Transverse colon (tissue), 4 donors: ENCODE measurements around the gene KIAA0753. TPM values are rescaled to one million over a fixed set of nuclear protein-coding genes. Genes with fewer than 3 reads are reported as not detected.
"Not testable (repeated sequence)": the region's sequence is repeated elsewhere in the genome, so short reads cannot be mapped to it uniquely, and the experiment has no call there.

Source experiments
- DNase-seq: peaks from one replicate; pipeline ENCODE4 v3.0.0-alpha.2; 2019
- H3K27ac ChIP-seq, 4 donors: fragments of 200-600 bp; sonication (generic); 2 replicates each; pipeline ENCODE4 v1.5.1; 2016 to 2018; ENCODE audit warnings: inconsistent platforms in 4 of 4
- H3K27me3 ChIP-seq: fragments of 200-600 bp; sonication (generic); 2 replicates; pipeline ENCODE4 v1.5.1; 2017; ENCODE audit warnings: inconsistent platforms
- H3K36me3 ChIP-seq, 4 donors: fragments of 200-600 bp; sonication (generic); 2 replicates each; pipeline ENCODE4 v1.5.1; 2017 to 2019; ENCODE audit warnings: inconsistent platforms in 4 of 4
- H3K4me1 ChIP-seq, 4 donors: fragments of 200-600 bp; sonication (generic); 2 replicates each; pipeline ENCODE4 v1.5.1; 2017 to 2020; ENCODE audit warnings: inconsistent platforms in 4 of 4
- H3K4me3 ChIP-seq, 4 donors: fragments of 200-600 bp; sonication (generic); 1 replicate in 1 of 4; 2 replicates in 3 of 4; pipeline versions ENCODE4 v1.5.1 to v1.6.1; 2017 to 2019; ENCODE audit warnings: inconsistent platforms in 4 of 4
- H3K9me3 ChIP-seq, 2 donors: fragments of 200-600 bp; sonication (generic); 2 replicates each; pipeline ENCODE4 v1.5.1; 2017 to 2019; ENCODE audit warnings: inconsistent platforms in 2 of 2
- EP300 ChIP-seq: sonication (generic); formaldehyde crosslinking; IDR thresholded peaks from one replicate; pipeline ENCODE4 v1.6.1; 2017; ENCODE audit warnings: antibody characterized with exemption, low read depth
- POLR2A ChIP-seq: fragments of 450-650 bp; IDR thresholded peaks from one replicate; pipeline ENCODE4 v1.6.1; 2016; ENCODE audit warnings: antibody characterized with exemption, mild to moderate bottlenecking, moderate library complexity
- POLR2AphosphoS5 ChIP-seq, 3 donors: sonication (generic); formaldehyde crosslinking; IDR thresholded peaks; one replicate each; pipeline ENCODE4 v1.6.1; 2016; ENCODE audit warnings: antibody characterized with exemption in 3 of 3
- WGBS, 2 donors: methylation state at CpG; one replicate each; pipeline ENCODE4 v1.1.5; 2018; ENCODE audit warnings: low coverage in 1 of 2; 5-methylcytosine and 5-hydroxymethylcytosine counted together
- in situ Hi-C, 4 donors: fragments of 200-750 bp; cut with MboI; loops; one replicate each; pipeline versions ENCODE4 v1.15.0 to v1.15.1; 2017; ENCODE audit warnings: low sequenced_read_pairs in 3 of 4, low pct_ligation_motif_present in 1 of 4, low pct_unique_long_range_greater_than_20kb in 1 of 4
- intact Hi-C: fragments of 100-400 bp; cut with DNase I; formaldehyde crosslinking; loops from one replicate; pipeline ENCODE4 v1.15.1; 2023; ENCODE audit warnings: low total_unique reads
- total RNA-seq, 4 donors: library from RNA; depleted of rRNA; stranded (reverse); fragments of >200 nt; gene quantifications; one replicate each; pipeline ENCODE4 v1.1.0, GENCODE V29; 2016
- TF ChIP-seq, protein P1 (sequence below), 5 experiments: fragments of 200-600 bp in 3 of 5; fragments of 450-650 bp in 2 of 5; sonication (generic) in 3 of 5; IDR thresholded peaks; 1 replicate in 2 of 5; 2 replicates in 3 of 5; pipeline ENCODE4 v1.5.1; 2016 to 2017; ENCODE audit warnings: antibody characterized with exemption in 5 of 5, inconsistent platforms in 3 of 5, mild to moderate bottlenecking in 2 of 5, moderate library complexity in 1 of 5

The KIAA0753 gene
- total RNA-seq, 4 donors from 2014 or later: 9.8 to 41.1 (median 16.9) TPM

DNA sequence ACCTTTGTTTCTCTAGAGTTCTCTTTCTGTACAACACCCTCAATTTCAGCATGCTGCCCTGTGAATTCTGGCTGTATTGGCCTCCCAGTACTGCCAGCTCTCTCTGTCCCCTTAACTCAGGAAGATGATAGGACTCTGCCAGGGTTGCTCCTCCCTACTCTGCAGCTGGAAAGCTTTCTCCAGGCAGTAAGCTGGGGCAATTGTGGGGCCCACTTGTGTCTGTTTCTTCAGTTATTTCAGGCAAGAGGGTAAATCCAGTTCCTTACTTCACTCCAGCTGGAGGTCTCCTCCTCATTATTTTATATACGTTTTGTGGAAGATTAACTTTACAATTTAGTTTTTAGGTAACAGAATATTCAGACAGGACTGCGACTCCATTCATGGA, 20.9 kb upstream of the KIAA0753 start:
- WGBS, 2 donors: 74 to 100% methylated on average over 1 to 2 of the region's 2 CpGs
- H3K27me3 ChIP-seq: peaks cover 50% of the 10 kb centered on the region
- H3K4me3 ChIP-seq: no peak overlapping the region
- TF ChIP-seq, protein P1, sequence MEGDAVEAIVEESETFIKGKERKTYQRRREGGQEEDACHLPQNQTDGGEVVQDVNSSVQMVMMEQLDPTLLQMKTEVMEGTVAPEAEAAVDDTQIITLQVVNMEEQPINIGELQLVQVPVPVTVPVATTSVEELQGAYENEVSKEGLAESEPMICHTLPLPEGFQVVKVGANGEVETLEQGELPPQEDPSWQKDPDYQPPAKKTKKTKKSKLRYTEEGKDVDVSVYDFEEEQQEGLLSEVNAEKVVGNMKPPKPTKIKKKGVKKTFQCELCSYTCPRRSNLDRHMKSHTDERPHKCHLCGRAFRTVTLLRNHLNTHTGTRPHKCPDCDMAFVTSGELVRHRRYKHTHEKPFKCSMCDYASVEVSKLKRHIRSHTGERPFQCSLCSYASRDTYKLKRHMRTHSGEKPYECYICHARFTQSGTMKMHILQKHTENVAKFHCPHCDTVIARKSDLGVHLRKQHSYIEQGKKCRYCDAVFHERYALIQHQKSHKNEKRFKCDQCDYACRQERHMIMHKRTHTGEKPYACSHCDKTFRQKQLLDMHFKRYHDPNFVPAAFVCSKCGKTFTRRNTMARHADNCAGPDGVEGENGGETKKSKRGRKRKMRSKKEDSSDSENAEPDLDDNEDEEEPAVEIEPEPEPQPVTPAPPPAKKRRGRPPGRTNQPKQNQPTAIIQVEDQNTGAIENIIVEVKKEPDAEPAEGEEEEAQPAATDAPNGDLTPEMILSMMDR (IDR thresholded peaks at IDR 0.05): no peak
- TF ChIP-seq POLR2A (no peak), POLR2AphosphoS5 (IDR thresholded peaks at IDR 0.05) (no peak)
- in situ Hi-C loops: loop anchor here in 2 of 4 donors (10.0 to 25.0 kb wide), 3 partner anchors 183 to 351 kb away; partner anchors contain the start of genes BCL6B (in 1 of the 2) and RNASEK (in 1 of the 2)
- H3K4me1 ChIP-seq: peaks cover 0 to 12% (median 2%) of the 10 kb centered on the region in 4 donors
- intact Hi-C loops: loop anchor here (10.0 kb wide), 1 partner anchor 183 kb away; no protein-coding TSS in a partner anchor
- no peaks in the 10 kb centered on the region for H3K36me3 ChIP-seq
- no peaks in the 10 kb centered on the region for H3K9me3 ChIP-seq
- no peak overlapping the region for H3K27ac ChIP-seq
- DNase-seq: no peak

DNA sequence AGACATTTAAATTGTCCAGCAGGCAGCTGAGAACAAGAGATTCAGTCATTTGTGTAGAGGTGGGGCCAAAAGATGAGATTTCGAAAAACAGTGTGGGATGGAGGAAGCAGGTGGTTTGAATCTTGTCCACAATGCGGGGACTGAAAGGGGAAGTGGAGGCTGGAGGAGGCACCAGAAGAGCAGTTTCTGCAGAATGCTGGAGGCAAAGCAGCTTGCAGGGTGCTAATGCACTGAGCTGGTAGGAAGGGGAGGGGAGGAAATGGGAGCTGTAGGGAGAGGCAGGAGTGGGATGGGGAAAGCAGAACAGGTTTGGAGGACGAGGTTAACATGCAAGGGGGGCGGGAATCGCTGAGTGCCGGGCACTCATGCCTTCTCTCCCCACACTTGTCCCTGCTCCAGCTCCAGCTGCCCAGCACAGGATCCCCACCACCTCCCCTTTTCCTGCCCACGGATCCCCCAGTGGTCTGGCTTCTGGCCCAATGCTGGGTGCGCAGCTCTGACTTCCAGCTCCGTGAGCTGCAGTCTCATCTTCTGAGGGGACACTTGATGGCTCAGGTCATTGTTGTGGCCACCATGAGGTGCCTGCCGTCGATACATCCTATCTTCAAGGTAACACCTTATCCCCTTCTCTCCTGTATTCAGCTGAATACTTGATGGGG, 20.4 kb upstream of the KIAA0753 start:
- Histone ChIP-seq H3K4me1 (peaks cover 0 to 8% (median 0%) of the 10 kb centered on the region in 4 donors), H3K9me3 (no peaks in the 10 kb centered on the region), H3K27ac (no peak overlapping the region), H3K4me3 (no peak overlapping the region), H3K27me3 (peaks cover 52% of the 10 kb centered on the region), H3K36me3 (no peaks in the 10 kb centered on the region)
- intact Hi-C loops: loop anchor here (10.0 kb wide), 1 partner anchor 184 kb away; no protein-coding TSS in a partner anchor
- in situ Hi-C loops: loop anchor here in 2 of 4 donors (10.0 to 25.0 kb wide), 3 partner anchors 184 to 351 kb away; partner anchors contain the start of genes BCL6B (in 1 of the 2) and RNASEK (in 1 of the 2)
- no peak for TF ChIP-seq POLR2AphosphoS5 (IDR thresholded peaks at IDR 0.05)
- TF ChIP-seq EP300: no peak
- TF ChIP-seq, protein P1 (IDR thresholded peaks at IDR 0.05): no peak
- TF ChIP-seq POLR2A: no peak
- no peak for DNase-seq
- WGBS, 2 donors: 40 to 49% methylated on average over 2 to 11 of the region's 11 CpGs

DNA sequence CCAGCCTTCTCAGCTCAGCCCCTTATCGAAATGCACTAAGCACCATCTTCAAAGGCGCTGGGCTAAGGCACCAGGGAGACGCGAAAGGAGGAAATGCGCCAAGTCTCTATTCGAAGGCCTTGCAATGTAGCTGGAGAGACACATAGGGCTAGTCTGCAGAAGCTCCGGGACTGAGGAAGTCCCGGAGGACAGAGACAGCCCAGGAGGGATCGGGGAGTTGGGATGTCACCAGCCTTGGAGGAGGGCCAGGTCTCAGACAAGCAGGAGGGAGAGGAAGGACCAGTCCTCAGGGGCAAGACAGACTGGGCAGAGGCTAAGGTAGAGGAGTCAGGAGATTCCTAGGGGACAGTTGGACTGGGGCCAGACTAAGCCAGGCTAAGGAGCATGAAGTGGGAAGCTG, 19.6 kb upstream of the KIAA0753 start:
- no peaks in the 10 kb centered on the region for H3K36me3 ChIP-seq
- intact Hi-C loops: loop anchor here (10.0 kb wide), 1 partner anchor 185 kb away; no protein-coding TSS in a partner anchor
- no peak overlapping the region for H3K27ac ChIP-seq
- H3K9me3 ChIP-seq: no peaks in the 10 kb centered on the region
- in situ Hi-C loops: loop anchor here in 2 of 4 donors (10.0 to 25.0 kb wide), 3 partner anchors 185 to 352 kb away; partner anchors contain the start of genes BCL6B (in 1 of the 2) and RNASEK (in 1 of the 2)
- no peak for DNase-seq
- WGBS, 2 donors: 88% methylated on average over 9 of the region's 9 CpGs; no CpG with 5 or more reads in 1 of the 2 donors
- TF ChIP-seq EP300 (no peak), POLR2AphosphoS5 (IDR thresholded peaks at IDR 0.05) (no peak), POLR2A (no peak)
- TF ChIP-seq, protein P1 (IDR thresholded peaks at IDR 0.05): no peak
- peaks cover 0 to 13% (median 3%) of the 10 kb centered on the region in 4 donors for H3K4me1 ChIP-seq
- no peak overlapping the region for H3K4me3 ChIP-seq
- peaks cover 58% of the 10 kb centered on the region for H3K27me3 ChIP-seq

DNA sequence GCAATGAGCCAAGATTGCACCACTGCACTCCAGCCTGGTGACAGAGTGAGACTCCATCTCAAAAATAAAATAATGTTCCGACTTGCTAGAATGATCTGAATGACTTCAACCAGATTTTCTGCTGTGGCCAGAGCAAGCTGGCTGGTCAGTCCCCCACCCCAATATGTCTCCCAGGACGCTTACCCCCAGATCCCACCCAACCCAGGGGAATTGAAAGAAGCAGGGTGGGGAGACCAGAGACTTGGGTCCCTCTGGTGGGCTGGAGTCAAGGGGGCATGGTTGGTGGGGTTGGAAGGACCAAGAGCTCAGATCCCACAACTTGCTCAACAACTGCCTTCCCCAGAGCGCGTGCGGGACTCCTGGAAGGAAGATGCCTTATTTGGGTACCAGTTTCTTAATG, 17.9 kb upstream of the KIAA0753 start:
- H3K4me3 ChIP-seq, DNase-seq, H3K36me3 ChIP-seq, H3K27ac ChIP-seq, H3K9me3 ChIP-seq, intact Hi-C loops: not testable (repeated sequence)
- H3K4me1 ChIP-seq: peaks cover 0 to 23% (median 10%) of the 10 kb centered on the region in 4 donors
- peaks cover 74% of the 10 kb centered on the region for H3K27me3 ChIP-seq
- 83 to 96% methylated on average over 1 to 5 of the region's 5 CpGs for WGBS, 2 donors
- in situ Hi-C loops: loop anchor here in 1 of 4 donors (25.0 kb wide), 1 partner anchor 354 kb away; the partner anchor contains the start of genes BCL6B and RNASEK
